NB4 (cell line): Measurements from ENCODE around the gene ADSS2.

Source experiments
- DNase-seq: peaks from one replicate; pipeline ENCODE4 v3.0.0; 2010; ENCODE audit warnings: low read depth
- H3K4me3 ChIP-seq: one replicate; pipeline ENCODE4 v1.5.1; 2011; ENCODE audit warnings: mild to moderate bottlenecking, low read depth, low read length, moderate library complexity
- CTCF ChIP-seq: IDR thresholded peaks from one replicate; pipeline ENCODE4 v1.5.1; 2012; ENCODE audit warnings: low read depth, low read length
- MAX ChIP-seq: IDR thresholded peaks from 2 replicates; pipeline ENCODE4 v1.6.1; 2011; ENCODE audit warnings: low read depth, low read length
- MYC ChIP-seq: IDR thresholded peaks from 2 replicates; pipeline ENCODE4 v1.6.1; 2011; ENCODE audit warnings: low read depth, low read length
- POLR2A ChIP-seq: IDR thresholded peaks from 2 replicates; pipeline ENCODE4 v1.6.1; 2011; ENCODE audit warnings: mild to moderate bottlenecking; ENCODE audit not compliant: insufficient read length; ENCODE audit errors: extremely low read depth

The ADSS2 gene

GRCh38 chr1:244362476-244362875, 89.2 kb downstream of the ADSS2 start:
- H3K4me3 ChIP-seq, result no peak overlapping the region
- DNase-seq, result no peak
- no peak for TF ChIP-seq MAX
- no peak for TF ChIP-seq MYC

DNA sequence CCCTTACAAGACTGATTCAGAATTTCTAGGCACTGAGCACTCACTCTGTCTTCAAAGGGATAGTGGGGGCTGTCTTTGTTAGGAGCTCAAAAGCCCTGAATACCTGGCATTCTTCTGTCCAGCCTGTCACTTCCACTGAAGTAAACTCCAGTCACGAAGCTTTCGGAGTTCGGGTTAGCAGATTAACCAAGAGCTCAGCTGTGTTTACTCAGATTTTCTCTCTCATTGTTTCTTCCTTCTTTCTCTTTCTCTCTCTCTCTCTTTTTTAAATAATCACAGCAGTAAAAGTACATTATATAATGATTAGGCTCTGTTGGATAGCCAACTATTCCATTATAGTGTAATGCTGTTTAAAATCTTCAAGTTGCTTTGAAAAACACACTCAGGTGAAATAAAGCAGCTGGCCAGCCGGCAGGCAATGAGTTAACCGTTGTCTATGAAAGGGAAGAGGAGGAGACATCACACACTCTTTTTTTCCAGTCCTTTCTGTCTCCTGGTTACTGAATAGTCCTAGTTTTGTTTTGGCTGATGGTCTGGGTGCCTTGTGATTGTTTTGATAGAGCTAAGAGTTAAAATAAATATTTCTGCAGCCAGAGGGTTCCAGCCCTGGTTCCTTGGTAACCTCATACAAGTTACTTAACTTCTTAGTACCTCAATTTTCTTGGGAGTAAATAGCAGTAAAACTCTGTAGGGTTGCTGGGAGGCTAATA, 89.8 kb downstream of the ADSS2 start:
- DNase-seq, result no peak
- no peak overlapping the region for H3K4me3 ChIP-seq
- TF ChIP-seq MAX (no peak), CTCF (no peak), POLR2A (no peak)
